AG04450 (cell line): Measurements from ENCODE around the gene MYH13. TPM values are rescaled to one million over a fixed set of nuclear protein-coding genes. Genes with fewer than 3 reads are reported as not detected.

Source experiments
- CTCF ChIA-PET: fragments of 300-600, 350-600 bp; formaldehyde crosslinking; extraction: SDS; loops from one replicate; lab custom pipeline; 2022; ENCODE audit warnings: antibody characterized with exemption, inconsistent platforms; lab: Charles Lee
- POLR2A ChIA-PET: fragments of 350-600 bp; formaldehyde crosslinking; extraction: SDS; loops from one replicate; lab custom pipeline; 2021; ENCODE audit warnings: antibody characterized with exemption, inconsistent platforms; lab: Yijun Ruan, JAX
- DNase-seq: peaks from one replicate; pipeline ENCODE4 v3.0.0-alpha.2; 2011; ENCODE audit warnings: low read depth, low spot score
- H3K27ac ChIP-seq: one replicate; pipeline ENCODE4 v1.5.1; 2012; ENCODE audit warnings: low read depth, low read length, control low read depth
- H3K27me3 ChIP-seq: one replicate; pipeline ENCODE4 v1.6.0; 2012; ENCODE audit warnings: low read length; ENCODE audit not compliant: control insufficient read depth, insufficient read depth
- H3K4me3 ChIP-seq: 2 replicates; pipeline ENCODE4 v1.5.1; 2011; ENCODE audit warnings: mild to moderate bottlenecking, low read depth, low read length, control low read depth
- H3K9me3 ChIP-seq: 2 replicates; pipeline ENCODE4 v1.5.1; 2012; ENCODE audit warnings: low read length; ENCODE audit not compliant: control insufficient read depth, insufficient read depth
- polyA minus RNA-seq: library from RNA; depleted of rRNA, polyadenylated mRNA; stranded (reverse); fragments of >200 nt; gene quantifications from 2 replicates; pipeline ENCODE4 v1.2.3, GENCODE V29; 2011; rRNA and poly(A)+ RNA removed
- polyA plus RNA-seq: library from polyadenylated mRNA; depleted of rRNA; stranded (reverse); fragments of >200 nt; gene quantifications from 2 replicates; pipeline ENCODE4 v1.2.3, GENCODE V29; 2011; rRNA removed
- TF ChIP-seq, protein P1 (sequence below): IDR thresholded peaks from 2 replicates; pipeline ENCODE4 v1.5.1; 2011; ENCODE audit warnings: low read depth, low read length, control low read depth, inconsistent platforms

MYH13 gene
- polyA plus RNA-seq (not detected in 2 replicates), polyA minus RNA-seq (not detected in 2 replicates)

DNA sequence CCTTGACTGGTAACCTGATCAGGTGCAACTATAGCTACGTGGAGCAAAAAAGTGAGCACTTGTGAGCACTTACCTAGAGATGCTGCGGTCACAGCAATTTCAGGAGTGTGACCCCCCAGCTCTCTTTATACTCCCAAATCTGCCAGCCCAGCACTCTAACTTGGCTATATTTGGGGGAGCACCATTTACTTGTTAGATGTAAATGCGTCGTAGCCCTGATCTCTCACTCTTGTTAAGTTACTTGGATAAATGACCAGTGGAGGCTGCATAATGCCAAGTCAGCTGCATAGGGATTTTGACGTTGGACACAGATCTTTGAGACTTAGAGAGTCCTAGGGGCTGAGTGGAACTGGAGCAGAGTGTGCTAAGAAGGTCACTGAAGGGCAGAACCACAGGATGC is at the start of gene MYH13:
Gene MYH13, minus strand, starts transcription at position 101 of the 400 bp plus-strand sequence. CDS start 8,476 bp downstream, outside the sequence.
- Histone ChIP-seq H3K27me3 (no peaks in the 10 kb centered on the region), H3K4me3 (no peak within 1 kb of the TSS), H3K27ac (no peak within 1 kb of the TSS), H3K9me3 (peaks cover 7% of the 10 kb centered on the region)
- TF ChIP-seq, protein P1, sequence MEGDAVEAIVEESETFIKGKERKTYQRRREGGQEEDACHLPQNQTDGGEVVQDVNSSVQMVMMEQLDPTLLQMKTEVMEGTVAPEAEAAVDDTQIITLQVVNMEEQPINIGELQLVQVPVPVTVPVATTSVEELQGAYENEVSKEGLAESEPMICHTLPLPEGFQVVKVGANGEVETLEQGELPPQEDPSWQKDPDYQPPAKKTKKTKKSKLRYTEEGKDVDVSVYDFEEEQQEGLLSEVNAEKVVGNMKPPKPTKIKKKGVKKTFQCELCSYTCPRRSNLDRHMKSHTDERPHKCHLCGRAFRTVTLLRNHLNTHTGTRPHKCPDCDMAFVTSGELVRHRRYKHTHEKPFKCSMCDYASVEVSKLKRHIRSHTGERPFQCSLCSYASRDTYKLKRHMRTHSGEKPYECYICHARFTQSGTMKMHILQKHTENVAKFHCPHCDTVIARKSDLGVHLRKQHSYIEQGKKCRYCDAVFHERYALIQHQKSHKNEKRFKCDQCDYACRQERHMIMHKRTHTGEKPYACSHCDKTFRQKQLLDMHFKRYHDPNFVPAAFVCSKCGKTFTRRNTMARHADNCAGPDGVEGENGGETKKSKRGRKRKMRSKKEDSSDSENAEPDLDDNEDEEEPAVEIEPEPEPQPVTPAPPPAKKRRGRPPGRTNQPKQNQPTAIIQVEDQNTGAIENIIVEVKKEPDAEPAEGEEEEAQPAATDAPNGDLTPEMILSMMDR, result no peak
- POLR2A ChIA-PET, result no interaction called here
- CTCF ChIA-PET, result no interaction called here
- DNase-seq, result no peak

DNA sequence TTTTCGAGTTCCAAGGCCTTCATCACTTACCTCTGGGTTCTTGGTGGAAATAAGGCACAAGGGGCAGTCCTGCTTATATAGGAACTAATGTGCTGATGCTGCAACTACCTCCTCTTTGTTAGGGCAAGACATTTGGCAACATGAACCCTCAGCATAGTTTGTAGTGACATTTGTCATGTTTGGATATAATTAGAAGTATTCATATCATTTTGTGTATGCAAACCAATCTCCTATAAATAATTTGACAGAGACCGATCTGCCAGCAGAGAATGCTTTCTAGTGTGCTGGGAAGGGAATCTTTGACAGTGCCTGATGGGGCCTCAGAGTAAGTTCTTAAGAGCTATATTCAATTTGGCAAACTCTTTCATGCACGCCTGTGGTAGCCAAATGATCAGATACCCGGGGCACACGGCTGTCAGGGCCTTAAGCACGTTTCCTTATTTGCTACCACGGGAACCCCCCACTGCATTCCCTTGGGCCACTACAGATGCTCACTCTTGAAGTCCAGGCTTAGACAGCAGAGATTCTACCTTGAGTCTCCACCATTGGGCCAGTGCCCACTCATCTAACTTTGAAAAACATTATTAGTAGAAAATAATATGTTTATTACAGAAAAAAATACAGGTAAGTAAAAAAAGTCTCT is 49.2 kb upstream of the MYH13 start, which contains the start of gene MYH8:
Gene MYH8, minus strand, starts transcription at position 51 of the 643 bp plus-strand sequence. CDS start 1,723 bp downstream, outside the sequence.
- POLR2A ChIA-PET, result no interaction called here
- no peak for DNase-seq
- Histone ChIP-seq H3K27ac (no peak within 1 kb of the TSS), H3K4me3 (no peak within 1 kb of the TSS), H3K27me3 (no peaks in the 10 kb centered on the region), H3K9me3 (no peaks in the 10 kb centered on the region; the same call in 1 of the 2 replicates)
- TF ChIP-seq, protein P1, result no peak
- CTCF ChIA-PET, result no interaction called here

DNA sequence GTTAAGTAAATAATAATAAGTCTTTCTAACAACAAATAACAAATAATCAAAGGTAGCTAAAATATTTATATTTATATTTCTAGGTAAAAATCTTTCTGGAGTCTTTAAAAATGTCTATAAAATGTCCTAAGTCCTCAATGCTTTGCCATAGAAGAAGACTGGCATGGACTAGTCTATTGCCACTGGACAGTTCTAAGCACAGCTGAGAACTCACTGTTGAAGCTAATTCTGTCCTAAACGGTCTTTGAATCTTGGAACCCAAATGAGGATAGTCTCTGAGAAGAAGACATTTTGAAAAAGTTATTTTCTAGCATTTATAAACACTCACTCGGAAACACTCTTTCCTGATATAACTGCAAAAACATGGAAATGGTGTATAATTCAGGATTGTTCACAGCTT is 48.4 kb upstream of the MYH13 start:
- DNase-seq, result no peak
- no peak overlapping the region for H3K27ac ChIP-seq
- H3K4me3 ChIP-seq, result no peak overlapping the region
- TF ChIP-seq, protein P1, result no peak
- ChIA-PET POLR2A (no interaction called here), CTCF (no interaction called here)
- no peaks in the 10 kb centered on the region; the same call in 1 of the 2 replicates for H3K9me3 ChIP-seq
- H3K27me3 ChIP-seq, result no peaks in the 10 kb centered on the region

DNA sequence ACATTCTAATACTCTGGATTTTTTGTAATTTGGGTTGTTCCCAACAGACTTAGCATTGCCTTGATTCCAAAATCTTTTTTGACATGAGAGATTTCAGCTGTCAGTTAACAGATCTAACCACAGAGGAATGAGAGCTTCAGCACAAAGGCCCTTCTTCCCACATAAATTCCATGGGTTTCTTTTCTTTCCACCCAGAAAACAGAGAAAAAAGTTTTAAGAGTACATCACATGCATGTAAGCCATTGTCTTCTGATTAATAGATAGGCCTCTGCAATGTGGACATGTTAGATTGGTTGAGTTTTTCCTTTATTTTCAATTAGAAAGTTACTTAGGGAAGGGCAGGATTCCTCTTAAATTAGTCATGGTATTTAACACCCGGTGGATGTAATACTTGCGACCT is 48.0 kb upstream of the MYH13 start:
- no peak overlapping the region for H3K4me3 ChIP-seq
- TF ChIP-seq, protein P1, result no peak
- no peak for DNase-seq
- POLR2A ChIA-PET, result no interaction called here
- CTCF ChIA-PET, result no interaction called here
- no peaks in the 10 kb centered on the region for H3K27me3 ChIP-seq
- no peaks in the 10 kb centered on the region; the same call in 1 of the 2 replicates for H3K9me3 ChIP-seq
- H3K27ac ChIP-seq, result no peak overlapping the region

DNA sequence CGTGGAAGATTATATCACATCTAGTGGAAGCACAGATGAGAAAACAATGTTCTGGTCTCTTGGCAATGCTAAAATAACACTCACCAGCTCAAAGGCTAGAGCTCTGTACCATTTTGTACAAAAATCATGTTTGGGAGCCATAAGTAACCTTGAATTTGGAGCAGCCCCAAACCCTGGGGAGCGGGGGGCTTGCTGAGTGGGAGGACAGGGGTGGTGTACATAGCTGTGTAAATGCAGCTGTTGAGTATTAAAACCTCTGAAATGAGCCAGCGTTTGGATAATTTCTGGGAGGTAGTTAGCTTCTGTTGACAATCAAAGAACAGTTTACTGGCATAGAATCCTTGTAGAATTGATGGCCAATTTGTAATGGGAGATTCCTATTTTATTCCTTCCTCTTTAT is 44.6 kb upstream of the MYH13 start:
- ChIA-PET CTCF (no interaction called here), POLR2A (no interaction called here)
- no peaks in the 10 kb centered on the region for H3K27me3 ChIP-seq
- H3K27ac ChIP-seq, result no peak overlapping the region
- H3K9me3 ChIP-seq, result peaks cover 2% of the 10 kb centered on the region; the same call in 1 of the 2 replicates
- no peak for DNase-seq
- TF ChIP-seq, protein P1, result no peak
- H3K4me3 ChIP-seq, result no peak overlapping the region
